ENCODE measurements around the gene C2orf78. TPM values are rescaled to one million over a fixed set of nuclear protein-coding genes. Genes with fewer than 3 reads are reported as not detected.

The C2orf78 gene
- total and polyA plus RNA-seq, 10 of the 15 experiments (the other 5 are each of a cell fraction or from before 2014, with no cell fraction given) = 0.08 to 0.82 (median 0.40) TPM

- Histone ChIP-seq H3K36me3 (ENCODE audit: control insufficient read depth in 2 of 2, insufficient read depth in 2 of 2, low read length in 1 of 2) (peaks cover 0 to 6% of the 10 kb centered on the region in 2 experiments), H3K4me2 (ENCODE audit: control insufficient read depth, insufficient read depth) (no peak overlapping the region), H4K20me1 (ENCODE audit: control insufficient read depth, insufficient read depth) (no peaks in the 10 kb centered on the region), H3K9me3 (replicated peaks; ENCODE audit: control insufficient read depth, insufficient read depth, low read length) (no peaks in the 10 kb centered on the region), H3K4me1 (ENCODE audit: control insufficient read depth, insufficient read depth, low read length) (no peaks in the 10 kb centered on the region), H3K79me2 (ENCODE audit: control insufficient read depth, insufficient read depth, low read length) (no peaks in the 10 kb centered on the region; the same call in none of the 2 replicates), H3K4me3 (no peak overlapping the region), H3K9ac (ENCODE audit: control insufficient read depth, insufficient read depth, low read length) (no peak overlapping the region), H3K27ac (ENCODE audit: control insufficient read depth, insufficient read depth) (no peak overlapping the region), H2AFZ (ENCODE audit: control insufficient read depth, low read depth, low read length) (no peak overlapping the region), H3K27me3 (replicated peaks in 1 of 2; ENCODE audit: control insufficient read depth in 2 of 2, insufficient read depth in 2 of 2, low read length in 1 of 2) (no peaks in the 10 kb centered on the region)
- intact Hi-C loops (cut with micrococcal nuclease; ENCODE audit: unreplicated experiment) = no loop called here
- no TSS peak for BruUV-seq (replicated peaks)
- ChIA-PET RAD21 (ENCODE audit: unreplicated experiment) (interaction anchor here (1.0 to 1.5 kb wide), 4 partner anchors 10 to 343 kb away, joined by 3 to 4 read pairs (median 4); partner anchors contain the start of gene STAMBP), CTCF (interaction anchor here (0.8 to 2.7 kb wide), 7 partner anchors 9 to 157 kb away, joined by 3 to 36 read pairs (median 4); partner anchors contain the start of gene STAMBP), SMC1A (ENCODE audit: uncharacterized antibody, unreplicated experiment) (interaction anchor here (0.6 to 2.0 kb wide), 4 partner anchors 12 to 148 kb away, joined by 3 to 5 read pairs (median 5); no protein-coding TSS in a partner anchor), POLR2A (no interaction called here)
- in situ Hi-C loops (cut with MboI) = no loop called here
- FAIRE-seq = no peak
- TF ChIP-seq ETV6 (conservative IDR thresholded peaks at IDR 0.05 in 1 of 2, IDR thresholded peaks at IDR 0.05 in 1 of 2; ENCODE audit: borderline replicate concordance in 1 of 2, low read depth in 1 of 2) = no peak
- TF ChIP-seq CTCF (IDR thresholded peaks at IDR 0.05 in 2 of 3, conservative IDR thresholded peaks at IDR 0.05 in 1 of 3; ENCODE audit: control insufficient read depth in 2 of 3, extremely low read depth in 1 of 3, insufficient read depth in 1 of 3, low read depth in 3 of 3, low read length in 3 of 3) = no peak
- TF ChIP-seq NR2C1 (IDR thresholded peaks at IDR 0.05) = no peak
- no peak for TF ChIP-seq CHD1 (IDR thresholded peaks at IDR 0.05; ENCODE audit: low read depth, low read length)
- no peak for TF ChIP-seq PML (IDR thresholded peaks at IDR 0.05; ENCODE audit: low read length)
- TF ChIP-seq SRF (IDR thresholded peaks at IDR 0.05; ENCODE audit: low read depth in 2 of 2, low read length in 2 of 2) = no peak
- TF ChIP-seq EGR1 (IDR thresholded peaks at IDR 0.05; ENCODE audit: borderline replicate concordance in 1 of 2, low read depth in 2 of 2, low read length in 2 of 2) = no peak
- no peak for TF ChIP-seq DPF2 (IDR thresholded peaks at IDR 0.05)
- TF ChIP-seq KAT2A (conservative IDR thresholded peaks at IDR 0.05; ENCODE audit: control insufficient read depth, low read depth, low read length) = no peak
- no peak for TF ChIP-seq NRF1 (conservative IDR thresholded peaks at IDR 0.05; ENCODE audit: low read depth, low read length)
- TF ChIP-seq RCOR1 (conservative IDR thresholded peaks at IDR 0.05; ENCODE audit: low read depth, low read length) = no peak
- TF ChIP-seq NFIC (IDR thresholded peaks at IDR 0.05; ENCODE audit: low read depth, low read length) = no peak
- no peak for TF ChIP-seq ZSCAN29 (IDR thresholded peaks at IDR 0.05)
- TF ChIP-seq ZNF217 (IDR thresholded peaks at IDR 0.05) = no peak
- TF ChIP-seq RAD51 (IDR thresholded peaks at IDR 0.05) = no peak
- ATAC-seq = no peak
- DNase-seq (ENCODE audit: low read depth, low spot score) = no peak
- 97% methylated on average over 2 of the region's 2 CpGs for WGBS (ENCODE audit: insufficient coverage, insufficient replicate concordance, low lambda C conversion rate, missing lambda C conversion rate)
Measured at GRCh38 chr2:73838889-73839534, 55.0 kb downstream of the C2orf78 start.
